Measurements from ENCODE around the gene RARB. TPM values are rescaled to one million over a fixed set of nuclear protein-coding genes. Genes with fewer than 3 reads are reported as not detected.
A peak's percentile ranks its signal among the peaks of the same experiment; 100 is the strongest.

Gene RARB
- total and polyA plus RNA-seq, 4 donors = 1.5 to 24.5 (median 4.1) TPM

- H3K4me1 ChIP-seq (ENCODE audit: control insufficient read depth in 5 of 5, insufficient read depth in 5 of 5, low read length in 5 of 5) = peaks cover 5 to 72% (median 39%) of the 10 kb centered on the region in 5 donors
- no peak overlapping the region for H3K4me3 ChIP-seq
- TF ChIP-seq, protein P1, sequence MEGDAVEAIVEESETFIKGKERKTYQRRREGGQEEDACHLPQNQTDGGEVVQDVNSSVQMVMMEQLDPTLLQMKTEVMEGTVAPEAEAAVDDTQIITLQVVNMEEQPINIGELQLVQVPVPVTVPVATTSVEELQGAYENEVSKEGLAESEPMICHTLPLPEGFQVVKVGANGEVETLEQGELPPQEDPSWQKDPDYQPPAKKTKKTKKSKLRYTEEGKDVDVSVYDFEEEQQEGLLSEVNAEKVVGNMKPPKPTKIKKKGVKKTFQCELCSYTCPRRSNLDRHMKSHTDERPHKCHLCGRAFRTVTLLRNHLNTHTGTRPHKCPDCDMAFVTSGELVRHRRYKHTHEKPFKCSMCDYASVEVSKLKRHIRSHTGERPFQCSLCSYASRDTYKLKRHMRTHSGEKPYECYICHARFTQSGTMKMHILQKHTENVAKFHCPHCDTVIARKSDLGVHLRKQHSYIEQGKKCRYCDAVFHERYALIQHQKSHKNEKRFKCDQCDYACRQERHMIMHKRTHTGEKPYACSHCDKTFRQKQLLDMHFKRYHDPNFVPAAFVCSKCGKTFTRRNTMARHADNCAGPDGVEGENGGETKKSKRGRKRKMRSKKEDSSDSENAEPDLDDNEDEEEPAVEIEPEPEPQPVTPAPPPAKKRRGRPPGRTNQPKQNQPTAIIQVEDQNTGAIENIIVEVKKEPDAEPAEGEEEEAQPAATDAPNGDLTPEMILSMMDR (IDR thresholded peaks at IDR 0.05; ENCODE audit: control extremely low read depth, extremely low read depth) = no peak
- H3K9me3 ChIP-seq (ENCODE audit: control insufficient read depth in 4 of 4, insufficient read depth in 3 of 4, low read length in 3 of 4) = no peaks in the 10 kb centered on the region
- WGBS, 2 donors = 78% methylated on average over 5 of the region's 5 CpGs
- ATAC-seq (ENCODE audit: insufficient read depth, low FRiP score) (no peak), DNase-seq (no peak)
- no peaks in the 10 kb centered on the region for H3K36me3 ChIP-seq (ENCODE audit: control insufficient read depth in 4 of 4, insufficient read depth in 4 of 4, low read length in 4 of 4)
- no peak overlapping the region for H3K9ac ChIP-seq (ENCODE audit: insufficient read depth in 1 of 2, low read length in 2 of 2)
- H3K27ac ChIP-seq (ENCODE audit: low read depth in 1 of 2, low read length in 1 of 2) = no peak overlapping the region
- no peaks in the 10 kb centered on the region for H3K27me3 ChIP-seq (ENCODE audit: control insufficient read depth in 3 of 3, insufficient read depth in 3 of 3, low read length in 2 of 3)
Observed at GRCh38 chr3:25452192-25452591, 24.1 kb downstream of the RARB start.

DNA sequence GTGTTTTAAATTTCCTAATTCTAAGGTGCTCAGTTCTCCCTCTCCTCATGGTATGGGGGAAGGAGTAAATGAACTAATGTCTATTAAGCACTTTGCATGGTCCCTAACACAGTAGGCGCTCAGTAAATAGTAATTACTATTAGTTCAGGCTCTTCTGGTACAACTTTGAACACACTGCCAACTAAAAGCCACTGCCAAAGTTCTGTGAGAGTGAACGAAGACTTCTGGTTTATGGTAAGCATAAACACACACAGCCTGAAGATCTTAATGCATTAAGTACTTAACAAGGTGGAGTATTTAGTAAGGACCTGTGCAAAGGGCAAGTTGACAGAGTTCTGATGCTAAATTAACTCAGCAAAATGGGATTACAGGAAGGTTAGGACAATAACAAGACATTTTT lies 24.7 kb downstream of the RARB start:
- ATAC-seq (ENCODE audit: insufficient read depth, low FRiP score) = no peak

GRCh38 chr3:25453619-25454004 lies 25.5 kb downstream of the RARB start:
- Histone ChIP-seq H3K4me3 (no peak overlapping the region), H3K9ac (ENCODE audit: insufficient read depth in 1 of 2, low read length in 2 of 2) (peak overlapping the region in 1 of 2 donors; percentile 84)

More for the DNA sequence above, 24.7 kb downstream of the RARB start:
- Histone ChIP-seq H3K9me3 (ENCODE audit: control insufficient read depth in 4 of 4, insufficient read depth in 3 of 4, low read length in 3 of 4) (no peaks in the 10 kb centered on the region), H3K9ac (ENCODE audit: insufficient read depth in 1 of 2, low read length in 2 of 2) (no peak overlapping the region), H3K4me3 (no peak overlapping the region), H3K27ac (ENCODE audit: low read depth in 1 of 2, low read length in 1 of 2) (peak overlapping the region in 1 of 2 donors; percentile 18), H3K36me3 (ENCODE audit: control insufficient read depth in 4 of 4, insufficient read depth in 4 of 4, low read length in 4 of 4) (no peaks in the 10 kb centered on the region), H3K4me1 (ENCODE audit: control insufficient read depth in 5 of 5, insufficient read depth in 5 of 5, low read length in 5 of 5) (peaks cover 5 to 75% (median 39%) of the 10 kb centered on the region in 5 donors), H3K27me3 (ENCODE audit: control insufficient read depth in 3 of 3, insufficient read depth in 3 of 3, low read length in 2 of 3) (no peaks in the 10 kb centered on the region)
- WGBS, 2 donors = 67 to 75% methylated on average over 2 of the region's 2 CpGs
- DNase-seq = peak; percentile 51 to 86 (median 79)
- TF ChIP-seq, protein P1 (IDR thresholded peaks at IDR 0.05; ENCODE audit: control extremely low read depth, extremely low read depth) = no peak

More at GRCh38 chr3:25453619-25454004, 25.5 kb downstream of the RARB start:
- ATAC-seq (ENCODE audit: insufficient read depth, low FRiP score) = no peak
- Histone ChIP-seq H3K36me3 (ENCODE audit: control insufficient read depth in 4 of 4, insufficient read depth in 4 of 4, low read length in 4 of 4) (no peaks in the 10 kb centered on the region), H3K27ac (ENCODE audit: low read depth in 1 of 2, low read length in 1 of 2) (peak overlapping the region in 1 of 2 donors; percentile 17), H3K27me3 (ENCODE audit: control insufficient read depth in 3 of 3, insufficient read depth in 3 of 3, low read length in 2 of 3) (no peaks in the 10 kb centered on the region), H3K4me1 (ENCODE audit: control insufficient read depth in 5 of 5, insufficient read depth in 5 of 5, low read length in 5 of 5) (peaks cover 5 to 79% (median 38%) of the 10 kb centered on the region in 5 donors), H3K9me3 (ENCODE audit: control insufficient read depth in 4 of 4, insufficient read depth in 3 of 4, low read length in 3 of 4) (no peaks in the 10 kb centered on the region)
- TF ChIP-seq, protein P1 (IDR thresholded peaks at IDR 0.05; ENCODE audit: control extremely low read depth, extremely low read depth) = no peak
- 68 to 71% methylated on average over 6 of the region's 6 CpGs for WGBS, 2 donors
- peak in 1 of 3 donors; percentile 34 for DNase-seq
